NCI-H82 treated with DMSO at 0.1 percent for 48 hours (cell line): ENCODE results near the gene MOB3B.
A peak's percentile ranks its signal among the peaks of the same experiment; 100 is the strongest.
"Not testable (repeated sequence)": the region's sequence is repeated elsewhere in the genome, so short reads cannot be mapped to it uniquely, and the experiment has no call there.

ENCODE experiments used
- DNase-seq: peaks from one replicate; lab custom pipeline; 2025; ENCODE audit not compliant: unreplicated experiment; lab: John Stamatoyannopoulos, UW

MOB3B gene

DNA sequence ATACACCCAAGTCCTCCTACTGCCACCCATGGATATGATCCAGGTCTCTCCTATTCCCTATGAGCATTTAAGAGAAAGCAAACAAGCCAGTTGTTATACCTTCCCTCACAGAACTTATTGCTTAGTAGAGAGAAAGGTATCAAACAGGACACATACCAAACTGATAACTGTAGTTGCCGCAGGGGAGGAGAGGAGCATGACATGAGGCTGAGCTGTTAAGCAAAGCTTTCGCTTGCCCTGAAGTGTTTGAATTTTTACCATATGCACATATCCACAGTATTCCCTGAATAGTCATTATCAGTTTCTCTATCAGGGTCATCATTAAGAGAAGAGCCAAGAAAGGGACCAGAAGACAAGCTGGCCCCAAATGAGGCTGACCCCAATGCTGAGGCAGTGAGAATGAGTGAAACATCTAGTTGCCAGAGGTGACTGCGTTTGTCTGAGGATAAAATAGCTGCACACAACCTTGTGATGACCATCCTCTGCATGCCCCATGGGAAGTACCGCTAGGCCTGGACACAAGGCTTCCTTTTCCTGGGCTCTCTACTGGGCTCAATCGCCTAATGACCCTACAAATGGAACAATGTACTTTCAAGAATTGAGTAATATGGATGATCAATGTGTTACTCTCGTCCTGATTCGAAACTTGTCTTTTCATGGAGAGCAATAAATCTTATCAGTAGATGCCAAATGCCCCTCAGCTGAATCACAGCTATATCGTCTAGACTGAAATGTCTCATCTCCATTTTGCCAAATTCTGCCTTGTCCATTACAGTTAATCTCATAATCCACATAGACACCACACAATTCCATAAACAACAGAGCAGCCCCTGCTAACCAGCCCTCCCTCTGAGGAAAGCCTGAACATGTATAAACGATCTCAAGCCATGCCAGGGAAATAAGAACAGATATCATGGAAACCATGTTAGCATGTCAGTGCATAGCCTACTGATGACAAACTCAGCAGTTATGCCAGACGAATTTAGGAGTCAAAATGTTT, 9.8 kb downstream of the MOB3B start:
- no peak for DNase-seq

DNA sequence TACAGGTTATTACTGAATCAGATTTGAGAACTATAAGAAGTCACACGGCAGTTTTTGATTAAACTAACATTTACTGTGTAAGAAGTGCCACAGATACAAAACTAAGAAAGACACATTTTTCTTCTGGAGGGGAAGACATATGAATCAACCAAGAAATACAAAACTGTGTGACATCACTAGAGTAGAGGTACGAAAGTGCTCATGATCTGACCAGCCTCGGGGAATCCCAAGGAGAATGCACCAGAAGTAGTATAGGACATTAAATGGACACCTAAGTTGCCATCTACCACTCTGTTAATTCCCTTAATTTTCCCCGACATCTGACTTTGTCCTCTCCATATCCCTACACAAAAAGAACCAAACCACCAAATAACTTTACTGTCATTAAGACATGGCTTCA, 10.8 kb downstream of the MOB3B start:
- no peak for DNase-seq

DNA sequence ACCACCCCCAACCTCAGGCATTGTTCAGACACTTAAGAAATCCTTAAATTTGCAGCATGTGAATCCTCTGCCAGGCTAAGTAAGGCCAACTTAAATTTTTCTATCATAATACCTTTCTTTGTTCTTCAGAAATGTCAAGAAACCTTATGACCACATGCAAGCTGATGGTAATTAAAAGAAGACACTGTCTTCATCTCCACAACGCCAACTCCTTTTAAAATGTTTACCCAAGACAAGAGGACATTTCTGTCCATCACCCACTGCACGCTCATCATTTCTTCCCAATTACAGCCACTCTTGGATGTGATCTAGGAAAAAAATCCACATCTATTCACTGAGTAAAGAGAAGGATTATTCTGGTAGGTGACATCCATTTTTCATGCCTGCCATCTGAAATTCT, 11.6 kb downstream of the MOB3B start:
- DNase-seq = no peak

DNA sequence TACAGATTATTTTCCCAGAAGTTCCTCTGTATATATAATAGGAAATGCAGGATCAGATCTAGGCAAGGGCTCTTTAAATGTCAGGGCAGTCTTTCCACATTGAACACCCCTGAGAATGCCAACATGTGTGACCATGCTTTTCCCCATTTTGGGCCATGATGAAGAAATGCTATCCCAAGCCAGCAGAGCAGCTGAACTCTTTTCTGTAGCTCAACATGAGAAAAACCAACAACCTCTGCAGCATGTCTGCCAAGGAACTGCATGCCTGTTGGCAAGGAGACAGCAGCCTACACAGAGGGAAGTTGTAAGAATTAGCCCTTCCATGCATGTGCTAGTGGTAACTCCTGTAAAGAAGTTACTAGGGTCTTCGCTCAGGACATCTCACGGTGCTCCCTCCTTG, 15.1 kb downstream of the MOB3B start:
- no peak for DNase-seq

DNA sequence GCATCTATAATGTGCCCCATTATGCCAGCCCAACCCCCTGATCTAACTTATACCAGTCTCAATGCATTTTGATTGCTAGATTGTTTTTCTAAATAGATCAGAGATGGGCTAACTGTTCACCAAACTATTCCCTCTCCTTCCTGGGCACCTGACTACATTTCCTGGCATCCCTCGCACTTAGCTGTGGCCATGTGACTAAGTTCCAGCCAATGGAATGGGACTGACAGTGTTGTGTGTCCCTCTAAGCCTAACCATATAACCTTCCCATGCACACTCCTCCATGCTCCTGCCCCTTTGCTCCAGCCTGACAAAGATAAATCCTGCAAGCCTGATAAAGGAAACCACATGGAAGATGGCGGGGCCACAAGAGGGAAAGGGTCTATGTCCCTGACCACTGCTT, 17.8 kb downstream of the MOB3B start:
- DNase-seq = no peak

DNA sequence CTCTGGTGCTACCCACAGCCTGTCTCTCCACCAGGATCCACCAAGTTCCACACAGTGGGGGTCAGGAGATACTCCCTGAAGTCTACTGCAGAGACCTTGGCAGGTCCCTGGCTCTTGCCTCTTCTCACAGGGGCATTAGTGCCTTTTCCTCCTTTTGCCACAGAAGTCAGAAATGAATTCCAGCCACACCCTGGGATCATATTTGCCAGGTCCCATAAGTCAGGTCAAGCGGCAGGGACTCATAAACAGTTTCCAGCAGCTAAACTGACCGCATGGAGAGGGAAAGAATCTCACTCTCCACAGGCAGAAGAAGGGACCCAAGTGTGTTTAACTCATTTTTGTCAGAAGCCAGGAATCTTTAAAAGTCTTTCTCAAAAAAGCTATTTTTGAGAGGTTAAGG, 18.8 kb downstream of the MOB3B start:
- no peak for DNase-seq

DNA sequence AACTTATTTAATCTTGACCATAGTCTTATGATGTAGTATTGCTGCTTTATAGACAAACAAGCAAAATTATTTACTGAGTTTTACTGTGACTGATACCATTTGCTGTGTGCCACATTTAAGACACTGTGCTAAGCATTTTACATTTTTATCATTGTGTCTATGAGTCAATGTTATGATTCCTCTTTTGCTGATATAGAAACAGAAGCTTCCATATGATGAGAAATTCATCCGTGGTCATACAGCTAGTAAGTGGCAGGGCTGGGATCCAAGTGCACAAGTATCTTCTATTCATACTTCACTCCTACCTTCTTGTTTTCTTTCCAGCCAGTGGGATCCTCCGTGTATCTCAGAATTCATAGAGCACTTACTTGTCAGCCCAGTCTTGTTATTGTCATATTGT, 22.6 kb downstream of the MOB3B start:
- DNase-seq = no peak

DNA sequence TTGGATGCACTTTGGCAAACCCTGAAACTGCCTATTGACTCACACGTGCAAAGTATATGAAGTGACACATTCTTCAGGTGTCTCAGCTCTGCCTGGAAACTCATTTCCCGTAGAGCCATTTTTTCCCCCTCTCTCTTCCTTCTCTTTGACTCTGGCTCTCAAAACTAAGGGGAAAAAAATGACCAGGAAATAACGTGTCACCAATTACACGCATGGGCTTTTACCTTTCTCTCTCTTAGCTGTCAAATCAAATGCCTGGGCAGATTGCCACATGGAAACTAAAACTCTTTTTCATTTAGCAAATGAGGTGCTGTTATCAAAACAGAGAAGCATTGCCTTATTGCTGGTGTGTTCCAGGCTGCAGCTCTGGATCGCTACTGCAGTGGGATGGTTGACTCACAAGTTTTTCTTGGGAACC, 23.9 kb downstream of the MOB3B start:
- DNase-seq = no peak

DNA sequence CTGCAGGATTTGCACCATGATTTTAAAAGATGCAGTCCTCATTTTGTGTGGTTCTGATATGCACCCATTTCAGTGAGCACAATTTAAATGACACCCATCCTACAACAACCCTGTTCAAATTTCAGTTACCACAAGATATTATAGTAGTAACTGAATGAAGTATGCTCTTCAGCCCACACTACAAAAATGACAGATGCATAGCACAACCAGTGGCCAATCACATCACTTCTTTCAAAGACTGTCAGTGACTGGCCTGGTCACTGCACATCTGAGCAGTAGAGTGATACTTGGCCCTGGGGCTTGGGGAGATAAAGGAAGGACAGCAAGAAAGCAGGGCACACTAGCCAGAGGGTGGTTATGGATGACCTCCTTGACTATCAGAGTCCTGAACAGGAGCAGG, 25.4 kb downstream of the MOB3B start:
- no peak for DNase-seq

DNA sequence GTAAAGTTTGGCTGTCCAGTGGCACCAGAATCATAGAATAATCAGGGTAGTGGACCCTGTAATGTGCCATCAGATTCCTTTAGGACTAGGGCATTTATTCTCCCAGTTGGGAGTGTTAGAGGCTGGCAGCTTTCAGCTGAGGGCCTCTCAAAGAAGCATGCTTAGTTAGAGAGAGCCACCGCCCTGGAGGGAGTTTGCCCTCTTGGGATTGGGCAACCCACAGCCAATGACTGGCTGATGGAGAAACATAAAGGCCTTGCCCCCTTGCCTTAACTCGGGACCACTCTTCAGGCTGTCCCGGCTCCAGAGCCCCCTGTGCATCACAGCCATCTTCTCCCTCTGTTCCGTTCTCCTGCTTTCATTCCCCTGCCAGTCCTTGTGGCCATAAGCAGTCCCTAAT, 26.0 kb downstream of the MOB3B start:
- DNase-seq = no peak

DNA sequence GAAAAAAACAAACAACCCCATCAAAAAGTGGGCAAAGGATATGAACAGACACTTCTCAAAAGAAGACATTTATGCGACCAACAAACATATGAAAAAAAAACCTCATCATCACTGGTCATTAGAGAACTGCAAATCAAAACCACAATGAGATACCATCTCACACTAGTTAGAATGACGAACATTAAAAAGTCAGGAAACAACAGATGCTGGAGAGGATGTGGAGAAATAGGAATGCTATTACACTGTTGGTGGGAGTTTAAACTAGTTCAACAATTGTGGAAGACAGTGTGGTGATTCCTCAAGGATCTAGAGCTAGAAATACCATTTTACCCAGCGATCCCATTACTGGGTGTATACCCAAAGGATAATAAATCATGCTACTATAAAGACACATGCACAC, 28.7 kb downstream of the MOB3B start:
- not testable (repeated sequence) for DNase-seq

DNA sequence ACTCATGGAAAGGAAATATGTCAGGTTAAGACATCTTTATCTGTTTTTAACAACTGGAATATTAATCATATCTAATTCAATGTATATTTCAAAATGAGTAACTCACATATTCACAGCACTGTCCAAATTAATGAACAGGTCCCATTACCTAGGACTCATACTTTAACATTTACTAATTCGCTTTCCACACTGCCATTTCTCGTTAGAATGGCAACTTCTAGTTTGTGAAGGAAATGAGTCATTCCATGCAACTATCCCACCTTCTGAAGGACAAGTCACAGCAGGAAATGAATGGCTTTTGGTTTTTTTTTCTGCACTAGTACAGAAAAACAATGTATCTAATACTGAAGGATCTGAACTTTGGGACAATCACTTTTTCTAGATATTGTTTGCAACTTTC, 30.2 kb downstream of the MOB3B start:
- no peak for DNase-seq

DNA sequence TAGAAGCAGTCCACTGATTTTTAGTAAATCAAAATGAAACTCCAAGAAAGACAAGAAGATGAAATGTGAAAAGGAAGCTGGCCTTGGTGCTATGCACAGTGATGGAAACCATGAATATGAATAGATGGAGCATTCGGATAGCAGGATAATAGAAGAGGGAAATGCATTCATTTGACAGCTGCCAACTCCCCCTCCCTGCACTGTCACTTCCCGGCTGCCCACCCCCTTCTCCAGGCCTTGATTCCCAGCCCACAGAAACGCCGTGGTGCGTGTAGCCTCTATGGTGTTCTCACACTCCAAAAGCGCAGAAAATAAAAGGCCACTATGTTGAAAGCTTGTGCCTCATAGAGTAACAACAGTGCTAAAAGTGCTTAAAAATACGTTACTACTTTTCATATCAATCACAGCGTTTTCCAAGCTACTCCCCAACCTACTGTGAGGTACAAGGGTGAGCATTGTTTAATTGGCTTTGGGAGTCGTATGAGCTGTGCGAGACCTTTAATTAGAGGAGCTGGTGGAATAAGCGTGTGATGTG, 31.7 kb downstream of the MOB3B start:
- DNase-seq = peak; percentile 45

DNA sequence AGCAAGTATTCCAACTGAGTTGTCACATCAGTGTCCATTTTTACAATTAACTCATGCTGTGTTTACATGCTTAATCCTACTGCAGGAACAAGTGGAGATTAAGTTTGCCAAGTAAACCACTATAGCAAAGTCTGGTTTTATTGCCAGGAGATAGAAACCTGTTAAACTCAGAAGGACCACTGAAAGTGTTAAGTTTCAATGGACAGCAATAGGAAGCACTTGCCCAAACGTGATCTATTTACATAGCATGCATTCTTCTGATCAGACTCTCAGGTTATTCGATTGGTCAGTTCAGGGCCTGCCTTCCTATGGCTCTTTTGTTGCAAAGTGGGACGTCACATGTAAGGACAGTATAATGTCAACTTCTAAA, 33.5 kb downstream of the MOB3B start:
- DNase-seq = no peak

DNA sequence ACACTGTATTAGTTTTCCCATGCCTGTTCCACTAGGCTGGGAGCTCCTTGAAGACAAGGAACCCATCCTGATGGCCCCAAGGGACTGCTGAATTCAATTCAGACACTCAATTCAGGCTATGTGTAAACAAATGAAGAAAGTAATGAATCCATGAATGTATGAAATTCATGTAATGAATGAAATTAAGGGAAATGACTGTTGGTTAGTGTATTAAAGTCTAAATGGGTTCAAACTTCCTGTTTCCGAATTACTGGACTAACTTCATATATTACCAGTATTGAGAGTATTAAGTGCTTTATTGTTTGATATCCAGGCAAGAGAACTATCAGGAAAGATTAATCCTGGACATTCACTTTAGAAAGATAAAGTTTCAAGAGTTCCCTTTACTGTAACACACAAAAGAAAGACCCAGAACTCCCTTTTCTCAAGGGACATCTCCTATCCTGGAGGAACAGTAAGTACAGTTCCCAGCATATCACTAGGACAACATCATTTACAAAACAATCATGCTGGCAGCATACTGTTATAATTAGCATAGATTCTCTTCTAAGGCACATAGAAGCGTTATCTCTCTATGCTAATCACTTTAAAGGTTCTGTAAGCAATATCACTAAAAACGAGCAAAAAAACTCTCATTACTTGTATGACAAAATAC, 34.0 kb downstream of the MOB3B start:
- DNase-seq = no peak

DNA sequence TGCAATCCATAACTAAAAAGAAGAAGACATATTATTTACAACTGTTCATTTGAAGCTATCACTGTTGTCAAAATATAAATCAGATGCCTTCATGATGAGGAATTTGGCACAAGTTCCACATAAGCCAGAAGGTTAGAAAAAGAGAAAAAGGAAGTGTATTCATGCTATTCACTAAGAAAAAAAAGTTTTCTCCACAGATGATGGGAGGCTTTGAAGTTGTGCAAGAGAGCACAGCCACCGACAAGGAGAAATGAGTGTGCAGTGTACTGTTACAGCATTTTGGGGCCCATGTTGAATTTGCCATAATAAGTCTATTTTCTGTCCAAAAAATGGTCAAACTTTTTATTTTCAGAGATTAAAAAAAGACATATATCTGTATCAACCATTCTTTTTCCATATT, 38.5 kb downstream of the MOB3B start:
- DNase-seq = no peak

DNA sequence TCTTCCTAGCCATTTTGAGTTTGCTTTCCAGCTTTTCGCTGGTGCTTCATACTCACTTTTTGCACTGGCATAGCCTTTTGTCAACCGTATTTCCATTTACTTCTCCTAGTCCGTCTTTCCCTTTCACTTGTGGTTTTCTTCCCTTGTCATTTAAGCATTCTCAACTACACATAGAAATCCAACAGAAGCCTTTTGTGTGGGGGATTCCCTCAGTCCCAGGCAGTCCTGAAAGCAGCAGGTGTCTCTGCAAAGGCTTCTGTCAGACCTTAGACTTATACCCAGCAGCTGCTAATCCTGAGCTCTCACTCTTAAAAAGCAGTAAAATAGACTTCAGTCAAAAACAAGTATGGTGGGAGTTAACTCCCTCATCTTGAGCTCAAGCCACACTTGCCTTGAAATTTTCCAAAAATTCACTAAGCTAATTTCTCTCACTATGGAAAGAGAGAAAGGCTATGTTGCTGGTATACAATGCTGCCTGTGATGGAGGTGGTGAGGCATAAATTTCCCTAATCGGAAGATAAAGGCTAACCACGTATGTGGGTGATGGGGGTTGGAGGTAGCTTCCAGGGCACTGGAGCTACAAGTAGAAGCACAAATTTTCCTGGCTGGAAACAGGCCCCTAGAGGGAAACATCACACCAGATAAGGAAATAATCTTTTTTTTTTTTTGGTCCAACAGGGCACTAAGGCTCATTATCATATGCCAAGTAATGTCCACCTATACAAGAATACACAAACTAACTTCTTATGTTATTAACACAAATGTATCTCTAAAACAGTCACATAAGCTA, 40.3 kb downstream of the MOB3B start:
- DNase-seq = no peak

DNA sequence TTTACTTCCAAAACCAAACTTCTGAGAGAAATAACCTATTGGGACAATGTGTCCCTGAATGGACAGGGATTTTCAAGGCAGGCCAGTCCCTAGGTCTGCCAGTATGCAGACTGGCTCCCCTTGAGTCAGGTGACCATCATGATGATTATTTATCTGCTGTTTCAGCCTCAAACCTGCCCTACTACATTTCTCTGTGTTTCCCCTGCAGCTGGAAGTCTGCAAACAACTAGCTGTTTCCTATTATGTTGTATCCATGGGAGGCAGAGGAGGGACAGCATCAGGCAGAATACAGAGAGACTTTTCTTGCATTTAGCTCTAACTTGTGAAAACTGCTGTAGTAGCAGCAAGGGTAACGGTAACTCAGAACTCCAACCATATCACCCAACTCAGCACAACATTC, 41.7 kb downstream of the MOB3B start:
- no peak for DNase-seq

DNA sequence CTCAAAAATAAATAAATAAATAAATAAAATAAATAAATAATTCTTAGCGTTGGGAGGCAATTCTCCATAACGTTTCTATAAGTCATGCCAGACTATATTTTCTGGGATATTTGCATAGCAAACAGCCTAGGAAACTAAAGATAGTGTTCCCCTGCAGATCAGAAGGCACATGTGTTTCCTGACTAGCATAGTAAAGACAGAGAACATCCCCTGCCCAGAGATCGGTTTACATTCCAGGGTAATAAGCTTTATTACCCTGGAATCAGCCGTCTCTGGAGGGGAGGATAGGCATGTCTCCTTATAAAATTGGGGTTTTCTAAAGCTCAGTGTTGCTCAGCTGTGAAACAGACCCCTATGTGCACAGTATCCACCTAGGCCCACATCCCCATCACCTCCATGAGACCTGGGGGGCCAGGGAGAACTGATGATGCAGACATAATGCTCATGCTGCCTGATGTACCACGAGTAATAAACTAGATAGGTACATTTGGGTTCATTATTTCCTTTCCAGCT, 42.4 kb downstream of the MOB3B start:
- DNase-seq = no peak

DNA sequence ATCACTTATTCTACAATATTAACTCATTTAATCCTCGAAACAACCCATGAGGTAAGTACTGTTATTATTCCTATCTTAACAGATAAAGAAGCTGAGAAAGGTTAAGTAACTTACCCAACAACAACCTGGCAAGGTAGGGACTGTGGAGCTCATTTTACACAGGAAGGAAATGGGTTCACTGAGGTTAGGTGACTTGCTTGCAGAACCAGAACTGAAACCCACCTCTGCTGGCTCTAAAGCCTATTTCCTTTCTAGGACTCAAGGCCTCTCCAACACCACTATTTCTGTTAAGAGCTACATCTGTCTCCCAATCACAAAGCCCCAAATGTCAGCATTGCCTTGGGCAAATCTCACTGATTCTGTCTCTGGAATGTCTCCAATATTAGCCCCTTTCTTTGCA, 44.5 kb downstream of the MOB3B start:
- no peak for DNase-seq

DNA sequence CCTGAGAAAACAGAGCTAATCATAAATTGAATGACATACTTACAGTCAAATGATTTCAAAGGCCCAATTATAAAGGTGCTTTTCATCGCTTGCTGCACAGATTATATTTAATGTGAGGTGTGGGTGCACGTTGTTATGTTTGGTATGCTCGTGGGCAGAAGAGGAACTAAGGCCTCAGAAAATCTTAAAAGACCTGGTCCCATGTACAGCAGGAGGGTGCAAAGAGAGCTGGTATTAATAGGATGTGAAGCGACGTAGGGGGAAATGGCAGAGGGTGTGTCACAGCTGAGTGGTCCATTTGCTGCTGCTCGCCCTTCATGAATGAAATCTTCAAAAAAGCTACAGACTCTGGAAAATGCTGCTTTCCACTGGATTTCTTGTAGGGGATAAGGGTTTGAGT, 46.0 kb downstream of the MOB3B start:
- DNase-seq = no peak
